Stimulated activated CD8-positive, alpha-beta memory T cell treated with anti-CD3 and anti-CD28 coated beads, Interleukin-4, amount 100 ng/mL, for 48 hours (primary cell): ENCODE results near the gene NR2E3.
"Not testable (repeated sequence)": the region's sequence is repeated elsewhere in the genome, so short reads cannot be mapped to it uniquely, and the experiment has no call there.

ENCODE experiments used
- DNase-seq: peaks from one replicate; pipeline ENCODE4 v3.0.0-alpha.2; 2020

Gene NR2E3

DNA sequence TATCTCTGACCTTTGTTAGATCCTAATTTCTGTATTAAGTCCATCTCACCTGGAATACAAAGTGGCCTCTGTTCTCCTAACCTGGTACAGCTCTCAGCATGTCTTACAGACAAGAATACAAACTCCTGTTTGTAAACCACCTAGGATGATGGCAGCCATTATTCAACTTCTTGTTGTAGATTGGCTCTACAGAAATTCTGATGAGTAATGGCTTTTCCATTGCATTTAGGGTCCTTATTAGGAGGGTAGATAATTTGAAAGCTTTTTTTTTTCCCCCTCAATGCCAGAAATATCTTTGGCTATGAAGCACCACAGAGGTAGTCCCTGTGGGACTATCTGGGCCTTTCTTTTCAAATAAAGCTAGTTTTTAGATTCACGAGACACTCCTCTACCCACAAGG, 9.8 kb downstream of the NR2E3 start:
- no peak for DNase-seq

DNA sequence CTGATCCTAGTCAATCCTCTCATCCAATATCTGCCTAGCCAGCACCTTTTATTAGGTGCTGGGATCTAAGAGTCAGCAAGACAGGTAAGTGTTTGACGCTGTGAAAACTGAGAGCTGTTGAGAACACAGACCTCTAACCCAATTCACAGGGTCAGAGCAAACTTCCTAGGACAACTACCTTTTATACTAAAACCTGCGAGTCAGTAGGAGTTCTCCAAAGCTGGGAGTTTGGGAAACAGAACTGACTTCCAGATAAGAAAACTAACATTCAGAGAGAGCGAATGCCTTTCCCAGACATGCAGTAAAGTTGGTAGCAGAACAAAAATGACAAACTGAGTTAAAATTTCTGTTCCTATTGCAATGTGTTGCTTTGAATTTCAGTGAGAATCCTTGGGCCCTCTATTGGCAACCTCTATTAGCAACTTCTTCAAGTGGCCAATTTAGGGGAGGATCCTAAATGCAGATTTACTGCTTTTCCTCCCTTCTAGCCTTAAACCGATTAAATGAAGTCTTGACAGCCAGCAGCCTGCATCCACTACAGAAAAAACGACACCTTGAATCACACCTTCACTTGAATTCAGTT, 11.3 kb downstream of the NR2E3 start:
- DNase-seq, result no peak

- DNase-seq, result no peak
Measured at GRCh38 chr15:71822890-71823630, 12.7 kb downstream of the NR2E3 start.

- no peak for DNase-seq
Measured at GRCh38 chr15:71823801-71824200, 13.4 kb downstream of the NR2E3 start.

DNA sequence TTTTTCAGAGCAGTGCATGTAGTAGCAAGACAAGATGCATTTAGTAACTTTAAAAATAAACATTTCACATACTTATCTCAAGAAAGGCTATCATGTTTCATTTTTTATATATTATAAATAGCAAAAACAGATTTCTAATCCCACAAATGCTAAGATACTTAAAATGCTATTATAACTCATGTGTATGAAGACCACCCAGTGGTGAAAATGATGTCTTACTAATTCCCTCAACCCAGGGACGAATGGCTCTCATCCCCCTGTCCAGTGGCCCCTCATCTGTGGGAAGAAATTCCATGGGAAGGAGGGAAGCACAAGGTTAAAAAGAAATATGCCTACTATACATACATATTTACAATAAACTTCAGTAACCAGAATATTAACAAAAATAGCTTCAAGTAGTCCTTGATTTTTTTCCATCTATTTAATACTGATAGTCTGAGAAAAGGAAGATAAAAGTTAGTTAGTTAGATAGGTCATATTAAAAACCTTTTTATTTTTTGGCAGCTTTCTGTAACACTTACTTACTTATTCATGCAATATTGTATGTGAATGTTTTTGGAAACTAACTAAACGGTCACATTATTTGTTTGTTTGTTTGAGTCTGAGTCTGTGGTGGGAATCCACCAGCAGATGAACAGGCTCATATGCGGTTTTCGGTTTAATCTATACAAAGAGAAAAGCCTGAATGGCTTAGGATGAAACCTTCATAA, 14.8 kb downstream of the NR2E3 start:
- no peak for DNase-seq

GRCh38 chr15:71826196-71826595, 15.8 kb downstream of the NR2E3 start:
- no peak for DNase-seq

DNA sequence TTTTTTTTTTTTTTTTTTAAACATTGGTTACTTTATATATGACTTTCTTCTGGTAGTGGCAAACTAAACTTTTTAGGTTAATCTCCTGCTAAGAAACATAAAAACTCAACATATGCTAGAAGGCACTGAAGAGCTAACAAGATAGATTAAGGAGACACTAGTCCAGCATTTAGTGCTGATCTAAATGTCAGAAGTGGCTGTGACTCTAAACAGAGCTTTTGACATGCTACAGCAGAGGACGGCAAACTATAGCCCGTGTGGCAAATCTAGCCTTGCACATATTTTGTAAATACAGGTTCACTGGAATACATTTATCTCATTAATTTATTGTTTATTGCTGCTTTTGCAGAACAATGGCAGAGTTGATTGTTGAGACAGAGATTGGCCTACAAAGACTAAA, 20.6 kb downstream of the NR2E3 start:
- DNase-seq, result no peak

- no peak for DNase-seq
Measured at GRCh38 chr15:71841563-71841962, 31.2 kb downstream of the NR2E3 start.

DNA sequence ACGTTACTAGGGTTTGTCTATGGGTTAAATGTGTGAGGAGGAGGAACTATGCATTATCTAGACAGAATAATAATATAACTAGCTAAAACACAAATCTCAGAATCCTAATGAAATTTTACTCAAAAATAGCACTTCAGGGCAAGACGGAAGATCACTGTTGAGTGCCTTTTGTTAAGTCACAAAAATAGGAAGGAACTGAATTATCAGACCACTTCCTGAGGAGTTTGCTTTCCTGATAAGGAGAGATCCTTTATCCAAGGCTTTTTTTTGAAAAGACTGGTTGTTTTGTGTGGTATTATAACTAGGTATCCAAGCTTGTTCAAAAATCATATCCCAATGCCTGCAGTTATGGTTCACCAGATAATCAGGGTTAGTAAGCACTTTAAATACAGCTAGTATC, 34.6 kb downstream of the NR2E3 start:
- no peak for DNase-seq

GRCh38 chr15:71853543-71853942, 43.2 kb downstream of the NR2E3 start:
- DNase-seq, result no peak

DNA sequence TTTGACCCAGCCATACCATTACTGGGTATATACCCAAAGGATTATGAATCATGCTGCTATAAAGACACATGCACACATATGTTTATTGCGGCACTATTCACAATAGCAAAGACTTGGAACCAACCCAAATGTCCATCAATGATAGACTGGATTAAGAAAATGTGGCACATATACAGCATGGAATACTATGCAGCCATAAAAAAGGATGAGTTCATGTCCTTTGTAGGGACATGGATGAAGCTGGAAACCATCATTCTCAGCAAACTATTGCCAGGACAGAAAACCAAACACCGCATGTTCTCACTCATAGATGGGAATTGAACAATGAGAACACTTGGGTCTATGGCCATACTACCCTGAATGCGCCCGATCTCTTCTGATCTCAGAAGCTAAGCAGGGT, 47.9 kb downstream of the NR2E3 start:
- DNase-seq, result not testable (repeated sequence)
